NB4 (cell line): Measurements from ENCODE around the gene IL31.

Experiments
- DNase-seq: peaks from one replicate; pipeline ENCODE4 v3.0.0; 2010; ENCODE audit warnings: low read depth
- H3K4me3 ChIP-seq: one replicate; pipeline ENCODE4 v1.5.1; 2011; ENCODE audit warnings: mild to moderate bottlenecking, low read depth, low read length, moderate library complexity
- MYC ChIP-seq: IDR thresholded peaks from 2 replicates; pipeline ENCODE4 v1.6.1; 2011; ENCODE audit warnings: low read depth, low read length
- POLR2A ChIP-seq: IDR thresholded peaks from 2 replicates; pipeline ENCODE4 v1.6.1; 2011; ENCODE audit warnings: mild to moderate bottlenecking; ENCODE audit not compliant: insufficient read length; ENCODE audit errors: extremely low read depth
- TF ChIP-seq, protein P1 (sequence below): IDR thresholded peaks from one replicate; pipeline ENCODE4 v1.5.1; 2012; ENCODE audit warnings: low read depth, low read length
- TF ChIP-seq, protein P2 (sequence below): IDR thresholded peaks from 2 replicates; pipeline ENCODE4 v1.6.1; 2011; ENCODE audit warnings: low read depth, low read length

The IL31 gene

DNA sequence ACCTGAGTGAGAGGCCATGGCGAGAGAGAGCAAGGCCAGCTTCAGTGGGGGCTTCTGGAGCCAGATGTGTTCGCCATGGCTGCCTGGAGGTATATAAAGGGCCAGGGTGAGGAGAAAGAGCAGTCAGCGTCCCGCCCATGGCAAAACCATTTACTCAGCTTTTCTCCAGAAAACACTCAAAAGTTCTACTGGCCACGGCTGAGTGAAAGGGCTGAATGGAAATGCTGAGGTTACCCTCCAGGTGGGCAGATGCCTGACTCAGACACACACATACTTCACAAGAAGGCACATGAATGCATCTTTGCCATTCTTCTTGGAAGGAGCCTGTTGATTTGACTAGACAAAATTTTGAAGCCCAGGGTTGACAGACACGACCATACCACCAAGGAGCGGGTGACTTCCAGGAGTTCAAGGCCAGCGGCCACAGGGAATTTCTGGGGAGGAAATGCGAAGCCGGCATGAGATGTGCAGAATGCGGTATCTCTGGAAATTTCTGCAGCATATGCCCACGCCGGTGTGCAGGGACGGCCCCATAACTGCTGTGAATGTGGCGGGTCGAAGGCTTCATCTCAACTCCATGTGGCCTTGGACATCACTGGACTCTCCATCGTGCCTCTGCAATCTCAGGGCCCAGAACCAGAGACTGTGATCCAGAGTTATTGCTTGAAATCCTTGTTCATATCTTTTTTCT is at the start of gene IL31:
TSS of gene IL31 (minus strand) at position 67 of the 691 bp plus-strand sequence. CDS start at position 18, 49 bp downstream.
- DNase-seq: no peak
- TF ChIP-seq POLR2A: no peak
- TF ChIP-seq, protein P1, sequence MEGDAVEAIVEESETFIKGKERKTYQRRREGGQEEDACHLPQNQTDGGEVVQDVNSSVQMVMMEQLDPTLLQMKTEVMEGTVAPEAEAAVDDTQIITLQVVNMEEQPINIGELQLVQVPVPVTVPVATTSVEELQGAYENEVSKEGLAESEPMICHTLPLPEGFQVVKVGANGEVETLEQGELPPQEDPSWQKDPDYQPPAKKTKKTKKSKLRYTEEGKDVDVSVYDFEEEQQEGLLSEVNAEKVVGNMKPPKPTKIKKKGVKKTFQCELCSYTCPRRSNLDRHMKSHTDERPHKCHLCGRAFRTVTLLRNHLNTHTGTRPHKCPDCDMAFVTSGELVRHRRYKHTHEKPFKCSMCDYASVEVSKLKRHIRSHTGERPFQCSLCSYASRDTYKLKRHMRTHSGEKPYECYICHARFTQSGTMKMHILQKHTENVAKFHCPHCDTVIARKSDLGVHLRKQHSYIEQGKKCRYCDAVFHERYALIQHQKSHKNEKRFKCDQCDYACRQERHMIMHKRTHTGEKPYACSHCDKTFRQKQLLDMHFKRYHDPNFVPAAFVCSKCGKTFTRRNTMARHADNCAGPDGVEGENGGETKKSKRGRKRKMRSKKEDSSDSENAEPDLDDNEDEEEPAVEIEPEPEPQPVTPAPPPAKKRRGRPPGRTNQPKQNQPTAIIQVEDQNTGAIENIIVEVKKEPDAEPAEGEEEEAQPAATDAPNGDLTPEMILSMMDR: no peak
- TF ChIP-seq, protein P2, sequence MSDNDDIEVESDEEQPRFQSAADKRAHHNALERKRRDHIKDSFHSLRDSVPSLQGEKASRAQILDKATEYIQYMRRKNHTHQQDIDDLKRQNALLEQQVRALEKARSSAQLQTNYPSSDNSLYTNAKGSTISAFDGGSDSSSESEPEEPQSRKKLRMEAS: no peak
- no peak for TF ChIP-seq MYC
- H3K4me3 ChIP-seq: no peak within 1 kb of the TSS

DNA sequence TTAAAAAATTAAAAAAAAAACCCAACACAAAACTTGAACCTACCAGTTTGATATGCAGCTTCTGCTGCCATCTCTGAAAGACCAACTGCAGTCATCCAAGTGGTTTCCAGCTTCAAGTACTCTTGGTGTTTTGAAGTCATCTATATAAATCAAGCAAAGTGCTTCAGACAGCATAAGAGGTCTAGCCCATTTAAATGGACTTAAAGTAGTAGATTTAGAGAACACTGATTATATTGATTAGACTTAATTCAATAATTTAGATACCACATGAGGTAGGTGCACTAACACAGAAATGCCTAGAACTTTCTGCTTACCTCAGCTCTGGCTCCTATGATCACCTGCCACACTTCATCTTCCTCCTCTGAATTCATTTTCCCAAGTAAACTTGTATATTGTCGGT is 42.4 kb upstream of the IL31 start:
- H3K4me3 ChIP-seq: no peak overlapping the region

DNA sequence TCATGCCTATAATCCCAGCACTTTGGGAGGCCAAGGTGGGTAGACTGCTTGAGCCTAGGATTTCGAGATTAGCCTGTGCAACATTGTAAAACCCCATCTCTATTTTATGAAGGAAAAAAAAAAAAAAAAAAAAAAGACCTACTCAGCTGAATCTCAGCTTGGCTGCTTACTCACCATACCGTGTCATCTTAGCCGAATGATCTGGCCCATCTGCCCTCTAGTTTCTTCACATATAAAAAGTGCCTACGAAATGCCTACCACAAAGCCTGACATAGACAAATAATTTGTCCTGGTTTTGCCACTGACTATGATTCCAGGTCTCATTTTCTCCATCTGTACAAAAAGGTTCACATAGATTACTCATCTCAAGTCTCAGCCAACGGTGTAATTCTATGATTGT is 41.8 kb upstream of the IL31 start:
- H3K4me3 ChIP-seq: no peak overlapping the region
- no peak for DNase-seq
- TF ChIP-seq MYC: no peak
- no peak for TF ChIP-seq POLR2A
- TF ChIP-seq, protein P2: no peak
- TF ChIP-seq, protein P1: no peak

More for the DNA sequence above, 42.4 kb upstream of the IL31 start:
- TF ChIP-seq, protein P1: no peak
- TF ChIP-seq POLR2A (no peak), MYC (no peak)
- TF ChIP-seq, protein P2: no peak
- DNase-seq: no peak

DNA sequence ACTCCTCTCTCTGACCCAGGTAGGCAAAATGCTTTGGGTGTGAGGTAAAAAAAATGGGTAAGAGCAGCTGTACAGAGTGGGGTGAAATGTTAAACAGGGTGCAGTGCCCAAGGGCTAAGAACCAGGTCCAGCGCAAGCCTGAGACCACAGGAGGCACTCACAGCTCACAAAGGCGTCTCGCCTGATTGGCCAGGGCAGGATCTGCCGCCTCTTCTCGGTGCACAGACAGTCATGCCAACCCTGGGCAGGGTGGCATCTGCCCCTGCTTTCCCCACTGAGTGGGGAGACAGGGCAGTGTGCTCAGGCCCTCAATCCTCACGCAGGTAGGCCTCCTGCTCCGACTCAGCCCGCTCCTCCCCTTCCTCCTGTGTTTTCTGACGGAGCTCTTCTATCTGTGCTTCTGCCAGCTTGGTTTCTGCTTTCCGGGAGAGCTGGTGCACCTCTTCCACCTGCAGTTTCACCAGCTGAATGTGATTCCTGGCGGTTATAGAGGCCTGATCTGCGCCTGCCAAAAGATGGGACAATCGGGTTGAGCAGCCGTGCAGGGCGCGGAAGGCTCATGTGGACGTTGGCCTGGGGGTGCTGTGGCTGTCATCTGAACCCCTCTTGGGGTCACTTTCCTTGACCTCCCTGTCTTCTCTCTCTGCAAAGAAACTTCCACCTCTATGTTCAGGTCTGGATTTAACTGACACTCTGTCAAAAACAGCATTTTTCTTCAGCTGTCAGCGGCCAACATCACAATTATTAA is 34.2 kb upstream of the IL31 start:
- no peak for DNase-seq
- TF ChIP-seq, protein P2: no peak
- TF ChIP-seq, protein P1: no peak
- TF ChIP-seq MYC (no peak), POLR2A (no peak)
- H3K4me3 ChIP-seq: no peak overlapping the region

DNA sequence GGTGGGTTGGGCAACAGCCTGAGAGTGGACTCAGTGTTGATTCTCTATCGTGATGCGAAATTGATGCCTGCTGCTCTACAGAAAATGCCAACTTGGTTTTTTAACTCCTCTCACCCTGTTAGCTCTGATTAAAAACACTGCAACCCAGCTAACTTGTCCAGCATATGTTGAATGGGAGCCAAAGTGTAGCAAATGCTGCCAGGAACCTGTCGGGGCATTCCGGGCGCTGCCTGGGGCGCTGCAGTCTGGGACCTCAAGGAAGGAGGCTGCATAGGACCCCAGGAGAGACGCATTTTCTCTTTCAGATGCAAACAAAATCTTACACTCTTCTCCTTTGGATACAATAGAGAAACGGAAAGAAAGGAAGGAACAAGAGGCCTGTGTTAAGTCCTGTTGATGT is 33.4 kb upstream of the IL31 start:
- no peak for DNase-seq
- H3K4me3 ChIP-seq: no peak overlapping the region
- TF ChIP-seq POLR2A: no peak
- TF ChIP-seq, protein P1: no peak
- TF ChIP-seq, protein P2: no peak
- TF ChIP-seq MYC: no peak
